Activated CD4-positive, alpha-beta memory T cell treated with anti-CD3 and anti-CD28 coated beads, Interleukin-2, amount 10 ng/mL, durations not matched to agents 7 days and 5 days (primary cell): Measurements from ENCODE around the gene XK. TPM values are rescaled to one million over a fixed set of nuclear protein-coding genes. Genes with fewer than 3 reads are reported as not detected.
"Not testable (repeated sequence)": the region's sequence is repeated elsewhere in the genome, so short reads cannot be mapped to it uniquely, and the experiment has no call there.

Experiments
- CTCF ChIA-PET: fragments of 350-600 bp; sonication (Branson Sonifier 250); formaldehyde crosslinking; loops from one replicate; lab custom pipeline; 2021; ENCODE audit warnings: antibody characterized with exemption, inconsistent platforms; lab: Charles Lee
- POLR2A ChIA-PET: fragments of 350-600 bp; sonication (Branson Sonifier 250); formaldehyde crosslinking; loops from one replicate; lab custom pipeline; 2021; ENCODE audit warnings: antibody characterized with exemption; lab: Charles Lee
- DNase-seq: peaks from one replicate; pipeline ENCODE4 v3.0.0-alpha.2; 2020
- H3K27ac Mint-ChIP-seq: one replicate; pipeline ENCODE4 v1.8.0; 2021; ENCODE audit warnings: mild to moderate bottlenecking, mixed read lengths
- H3K27me3 Mint-ChIP-seq: one replicate; pipeline ENCODE4 v1.8.0; 2021; ENCODE audit warnings: mixed read lengths
- H3K36me3 Mint-ChIP-seq: one replicate; pipeline ENCODE4 v1.8.0; 2021; ENCODE audit warnings: low read depth, mixed read lengths
- H3K4me1 Mint-ChIP-seq: one replicate; pipeline ENCODE4 v1.8.0; 2021; ENCODE audit warnings: mixed read lengths
- H3K4me3 Mint-ChIP-seq: one replicate; pipeline ENCODE4 v1.8.0; 2021; ENCODE audit warnings: mild to moderate bottlenecking, mixed read lengths
- H3K9me3 Mint-ChIP-seq: one replicate; pipeline ENCODE4 v1.8.0; 2021; ENCODE audit warnings: mixed read lengths
- total RNA-seq, 2 experiments: library from RNA; stranded (reverse); gene quantifications; one replicate each; pipeline ENCODE4 v1.2.3, GENCODE V29; 2021

XK gene
- not detected for total RNA-seq

GRCh38 chrX:37685381-37686359, at the start of gene XK:
TSS of gene XK (plus strand) at chrX:37685791. CDS start at chrX:37685962, 171 bp downstream.
- Mint-ChIP-seq H3K27me3 (peaks cover 5% of the 10 kb centered on the region), H3K9me3 (no peaks in the 10 kb centered on the region), H3K4me3 (peak within 1 kb of the TSS; percentile 59), H3K4me1 (peaks cover 3% of the 10 kb centered on the region), H3K27ac (no peak within 1 kb of the TSS), H3K36me3 (no peaks in the 10 kb centered on the region)
- peak; percentile 34 for DNase-seq
- ChIA-PET POLR2A (no interaction called here), CTCF (no interaction called here)

DNA sequence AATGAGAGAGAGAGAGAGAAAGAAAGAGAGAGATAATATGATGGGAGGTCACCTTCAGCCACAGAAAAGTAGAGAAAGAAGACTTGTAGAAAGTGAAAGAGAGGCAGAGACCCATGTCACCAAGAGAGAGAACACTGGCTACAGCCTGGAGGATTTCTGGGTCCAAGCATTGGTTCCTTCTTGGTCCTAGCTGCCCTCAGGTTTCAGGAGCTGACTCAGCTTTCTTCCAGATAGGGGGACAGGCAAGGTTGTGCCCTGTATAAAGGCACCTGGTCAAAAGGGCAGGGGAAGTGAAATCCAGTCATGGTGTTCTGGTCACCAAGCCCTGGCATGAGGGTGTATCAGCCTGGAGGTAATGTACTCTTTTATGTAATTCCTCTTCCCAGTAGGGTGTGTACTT, 47.5 kb upstream of the XK start:
- CTCF ChIA-PET: no interaction called here
- no peaks in the 10 kb centered on the region for H3K9me3 Mint-ChIP-seq
- H3K36me3 Mint-ChIP-seq: no peaks in the 10 kb centered on the region
- H3K27me3 Mint-ChIP-seq: no peaks in the 10 kb centered on the region
- POLR2A ChIA-PET: no interaction called here
- H3K4me1 Mint-ChIP-seq: no peaks in the 10 kb centered on the region
- DNase-seq: no peak
- H3K4me3 Mint-ChIP-seq: no peak overlapping the region
- no peak overlapping the region for H3K27ac Mint-ChIP-seq

GRCh38 chrX:37640142-37640541, 45.4 kb upstream of the XK start:
- Mint-ChIP-seq H3K27me3 (no peaks in the 10 kb centered on the region), H3K4me1 (no peaks in the 10 kb centered on the region), H3K27ac (no peak overlapping the region), H3K9me3 (no peaks in the 10 kb centered on the region), H3K4me3 (no peak overlapping the region), H3K36me3 (no peaks in the 10 kb centered on the region)
- ChIA-PET POLR2A (no interaction called here), CTCF (no interaction called here)
- no peak for DNase-seq

DNA sequence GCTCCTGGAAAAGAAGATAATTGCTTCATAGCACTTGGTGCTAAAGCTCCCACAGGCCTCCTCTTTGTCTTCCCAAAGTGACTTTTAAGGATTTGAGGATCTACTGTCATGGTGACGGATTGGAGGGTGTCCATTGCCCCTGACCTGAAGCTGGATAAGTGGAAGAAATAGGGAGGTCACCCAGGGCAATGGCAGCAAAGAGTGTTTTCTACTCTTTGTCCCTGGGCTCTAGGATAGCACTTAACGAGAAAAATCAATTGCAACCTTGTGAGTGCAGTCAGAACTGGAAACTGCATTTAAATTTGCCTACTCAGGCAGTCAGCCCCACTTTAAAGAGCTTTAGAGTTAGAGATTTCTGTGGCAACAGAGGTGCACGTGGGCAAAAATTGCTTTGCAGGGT, 43.7 kb upstream of the XK start:
- Mint-ChIP-seq H3K36me3 (no peaks in the 10 kb centered on the region), H3K9me3 (no peaks in the 10 kb centered on the region), H3K27me3 (no peaks in the 10 kb centered on the region), H3K4me1 (no peaks in the 10 kb centered on the region), H3K27ac (no peak overlapping the region), H3K4me3 (no peak overlapping the region)
- CTCF ChIA-PET: no interaction called here
- no peak for DNase-seq
- POLR2A ChIA-PET: no interaction called here

GRCh38 chrX:37644381-37645305, 40.9 kb upstream of the XK start:
- ChIA-PET POLR2A (no interaction called here), CTCF (no interaction called here)
- H3K36me3 Mint-ChIP-seq: no peaks in the 10 kb centered on the region
- H3K27ac Mint-ChIP-seq: no peak overlapping the region
- no peak overlapping the region for H3K4me3 Mint-ChIP-seq
- DNase-seq: no peak
- H3K4me1 Mint-ChIP-seq: no peaks in the 10 kb centered on the region
- H3K27me3 Mint-ChIP-seq: no peaks in the 10 kb centered on the region
- H3K9me3 Mint-ChIP-seq: no peaks in the 10 kb centered on the region

DNA sequence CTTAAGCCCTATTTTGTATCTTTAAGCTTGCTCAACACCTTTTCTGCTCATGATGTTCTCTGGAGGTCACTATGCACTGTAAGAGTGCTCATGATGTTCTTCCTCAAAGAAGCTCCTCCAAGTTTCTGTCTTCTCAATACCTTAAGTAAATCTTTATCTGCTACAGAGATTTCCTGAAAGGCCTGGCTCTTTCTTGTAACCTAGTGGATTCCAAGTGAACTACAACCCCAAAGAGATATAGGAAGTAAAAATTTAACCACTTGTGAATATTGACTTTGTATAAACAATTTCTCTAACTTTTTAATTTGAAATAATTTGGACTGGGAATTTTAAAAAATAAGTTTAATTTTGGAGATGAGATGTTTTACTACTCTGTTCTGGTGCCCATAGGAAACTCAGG, 39.3 kb upstream of the XK start:
- ChIA-PET CTCF (no interaction called here), POLR2A (no interaction called here)
- Mint-ChIP-seq H3K36me3 (no peaks in the 10 kb centered on the region), H3K4me1 (no peaks in the 10 kb centered on the region), H3K27me3 (no peaks in the 10 kb centered on the region), H3K4me3 (no peak overlapping the region), H3K9me3 (no peaks in the 10 kb centered on the region), H3K27ac (no peak overlapping the region)
- no peak for DNase-seq

GRCh38 chrX:37650879-37651278, 34.7 kb upstream of the XK start:
- H3K4me1 Mint-ChIP-seq, POLR2A ChIA-PET, H3K27ac Mint-ChIP-seq, H3K9me3 Mint-ChIP-seq, H3K4me3 Mint-ChIP-seq, CTCF ChIA-PET, H3K27me3 Mint-ChIP-seq, DNase-seq, H3K36me3 Mint-ChIP-seq: not testable (repeated sequence)

GRCh38 chrX:37651921-37652452, 33.6 kb upstream of the XK start:
- Mint-ChIP-seq H3K9me3 (no peaks in the 10 kb centered on the region), H3K27ac (no peak overlapping the region), H3K4me3 (no peak overlapping the region), H3K4me1 (no peaks in the 10 kb centered on the region), H3K36me3 (no peaks in the 10 kb centered on the region), H3K27me3 (no peaks in the 10 kb centered on the region)
- CTCF ChIA-PET: no interaction called here
- POLR2A ChIA-PET: no interaction called here
- DNase-seq: no peak

- Mint-ChIP-seq H3K36me3 (no peaks in the 10 kb centered on the region), H3K4me3 (no peak overlapping the region), H3K27me3 (no peaks in the 10 kb centered on the region), H3K27ac (no peak overlapping the region), H3K4me1 (no peaks in the 10 kb centered on the region), H3K9me3 (no peaks in the 10 kb centered on the region)
- no peak for DNase-seq
- CTCF ChIA-PET: no interaction called here
- POLR2A ChIA-PET: no interaction called here
These were observed 32.9 kb upstream of the XK start for GRCh38 chrX:37652589-37653231.

GRCh38 chrX:37653397-37654085, 32.0 kb upstream of the XK start:
- Mint-ChIP-seq H3K4me3 (no peak overlapping the region), H3K36me3 (no peaks in the 10 kb centered on the region), H3K27me3 (no peaks in the 10 kb centered on the region), H3K4me1 (no peaks in the 10 kb centered on the region), H3K27ac (no peak overlapping the region), H3K9me3 (no peaks in the 10 kb centered on the region)
- ChIA-PET CTCF (no interaction called here), POLR2A (no interaction called here)
- no peak for DNase-seq

DNA sequence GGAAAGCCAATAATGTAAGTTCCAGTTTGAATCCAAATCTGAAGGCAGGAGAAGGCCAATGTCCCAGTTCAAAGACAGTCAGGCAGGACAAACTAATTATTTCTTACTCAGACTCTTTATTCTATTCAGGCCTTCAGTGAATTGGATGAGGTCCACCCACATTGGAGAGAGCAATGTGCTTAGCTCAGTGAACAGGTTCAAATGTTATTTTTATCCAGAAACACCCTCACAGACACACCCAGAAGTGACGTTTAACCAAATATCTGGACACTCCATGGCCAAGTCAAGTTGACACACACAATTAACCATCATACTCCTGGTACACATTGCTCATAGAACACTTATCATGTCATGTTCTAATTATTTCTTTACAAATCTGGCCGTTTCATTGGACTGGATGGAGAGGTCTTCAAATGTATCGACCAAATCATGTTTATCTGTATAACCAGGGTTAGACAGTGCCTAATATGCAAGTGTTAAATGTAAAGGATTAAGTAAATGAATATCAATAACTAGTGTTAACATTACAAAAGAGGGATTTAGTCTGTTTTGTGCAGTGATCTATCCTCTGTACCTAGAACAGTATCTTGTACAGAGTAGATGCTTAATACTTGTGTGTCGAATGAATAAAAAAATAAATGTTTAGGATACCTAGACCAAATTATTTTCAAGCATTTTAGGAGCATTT, 27.1 kb upstream of the XK start:
- CTCF ChIA-PET: no interaction called here
- Mint-ChIP-seq H3K4me3 (no peak overlapping the region), H3K4me1 (no peaks in the 10 kb centered on the region), H3K36me3 (no peaks in the 10 kb centered on the region), H3K9me3 (no peaks in the 10 kb centered on the region), H3K27me3 (no peaks in the 10 kb centered on the region), H3K27ac (no peak overlapping the region)
- no peak for DNase-seq
- POLR2A ChIA-PET: no interaction called here

DNA sequence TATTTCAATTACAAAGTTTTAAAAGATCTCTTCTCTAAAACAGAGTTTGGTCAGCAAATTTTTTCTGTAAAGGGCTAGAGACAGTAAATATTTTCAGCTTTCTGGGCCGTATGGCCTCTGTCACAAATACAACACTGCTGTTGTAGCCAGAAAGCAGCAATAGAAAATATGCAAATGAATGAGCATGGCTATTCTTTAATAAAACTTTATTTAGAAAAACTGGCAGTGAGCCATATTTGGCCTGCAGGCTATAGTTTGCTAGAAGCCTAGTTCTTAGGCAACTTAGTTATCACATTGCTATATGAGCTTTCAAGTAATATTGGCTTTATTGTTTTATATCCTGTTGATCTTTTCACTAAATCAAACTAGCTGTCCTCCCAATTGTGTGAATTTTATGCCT, 26.5 kb upstream of the XK start:
- H3K4me1 Mint-ChIP-seq: no peaks in the 10 kb centered on the region

More for the DNA sequence above, 26.5 kb upstream of the XK start:
- Mint-ChIP-seq H3K36me3 (no peaks in the 10 kb centered on the region), H3K27ac (no peak overlapping the region), H3K27me3 (no peaks in the 10 kb centered on the region), H3K9me3 (no peaks in the 10 kb centered on the region), H3K4me3 (no peak overlapping the region)
- ChIA-PET CTCF (no interaction called here), POLR2A (no interaction called here)
- DNase-seq: no peak
